Measurements from ENCODE around the gene LAIR1.
A peak's percentile ranks its signal among the peaks of the same experiment; 100 is the strongest.
"Not testable (repeated sequence)": the region's sequence is repeated elsewhere in the genome, so short reads cannot be mapped to it uniquely, and the experiment has no call there.

Gene LAIR1

GRCh38 chr19:54364775-54365257, at the start of gene LAIR1:
Gene LAIR1 (minus strand): TSS chr19:54364931. CDS start chr19:54364804, 127 bp downstream.
- peak; percentile 18 for DNase-seq

- no peak for DNase-seq
These were observed 49.4 kb upstream of the LAIR1 start for GRCh38 chr19:54414156-54414555.

GRCh38 chr19:54412877-54413276, 48.1 kb upstream of the LAIR1 start:
- no peak for DNase-seq

- DNase-seq: no peak
These were observed 46.3 kb upstream of the LAIR1 start for GRCh38 chr19:54411033-54411432.

GRCh38 chr19:54408456-54409026, 43.8 kb upstream of the LAIR1 start:
- no peak for DNase-seq

GRCh38 chr19:54407780-54408179, 43.0 kb upstream of the LAIR1 start:
- DNase-seq: no peak

GRCh38 chr19:54405628-54406027, 40.9 kb upstream of the LAIR1 start:
- no peak for DNase-seq

- DNase-seq: no peak
These were observed 38.3 kb upstream of the LAIR1 start for GRCh38 chr19:54403054-54403453.

GRCh38 chr19:54400913-54401312, 36.2 kb upstream of the LAIR1 start:
- DNase-seq: no peak

GRCh38 chr19:54399189-54399588, 34.5 kb upstream of the LAIR1 start:
- no peak for DNase-seq

GRCh38 chr19:54395685-54396084, 31.0 kb upstream of the LAIR1 start:
- no peak for DNase-seq

GRCh38 chr19:54393381-54393780, 28.6 kb upstream of the LAIR1 start:
- no peak for DNase-seq

- DNase-seq: no peak
These were observed 27.4 kb upstream of the LAIR1 start for GRCh38 chr19:54392105-54392504.

- DNase-seq: no peak
These were observed 26.9 kb upstream of the LAIR1 start for GRCh38 chr19:54391589-54392061.

GRCh38 chr19:54390942-54391577, 26.3 kb upstream of the LAIR1 start:
- peak; percentile 61 for DNase-seq

GRCh38 chr19:54389553-54389952, 24.8 kb upstream of the LAIR1 start:
- DNase-seq: no peak

GRCh38 chr19:54388802-54389139, 24.0 kb upstream of the LAIR1 start:
- DNase-seq: no peak

GRCh38 chr19:54387991-54388801, 23.5 kb upstream of the LAIR1 start:
- DNase-seq: peak; percentile 19

- DNase-seq: no peak
These were observed 18.6 kb upstream of the LAIR1 start for GRCh38 chr19:54383330-54383729.

- DNase-seq: not testable (repeated sequence)
These were observed 17.3 kb upstream of the LAIR1 start for GRCh38 chr19:54382041-54382440.

- no peak for DNase-seq
These were observed 16.2 kb upstream of the LAIR1 start for GRCh38 chr19:54380897-54381296.

GRCh38 chr19:54379187-54379678, 14.5 kb upstream of the LAIR1 start:
- no peak for DNase-seq

GRCh38 chr19:54376610-54377285, 12.0 kb upstream of the LAIR1 start:
- no peak for DNase-seq
